GM12872 (cell line): Measurements from ENCODE around the gene PREX1.

Source experiments
- TF ChIP-seq, protein P1 (sequence below): IDR thresholded peaks from 3 replicates; pipeline ENCODE4 v1.5.1; 2011; ENCODE audit warnings: low read depth, mild to moderate bottlenecking, low read length, moderate library complexity; ENCODE audit not compliant: insufficient read depth

PREX1 gene

DNA sequence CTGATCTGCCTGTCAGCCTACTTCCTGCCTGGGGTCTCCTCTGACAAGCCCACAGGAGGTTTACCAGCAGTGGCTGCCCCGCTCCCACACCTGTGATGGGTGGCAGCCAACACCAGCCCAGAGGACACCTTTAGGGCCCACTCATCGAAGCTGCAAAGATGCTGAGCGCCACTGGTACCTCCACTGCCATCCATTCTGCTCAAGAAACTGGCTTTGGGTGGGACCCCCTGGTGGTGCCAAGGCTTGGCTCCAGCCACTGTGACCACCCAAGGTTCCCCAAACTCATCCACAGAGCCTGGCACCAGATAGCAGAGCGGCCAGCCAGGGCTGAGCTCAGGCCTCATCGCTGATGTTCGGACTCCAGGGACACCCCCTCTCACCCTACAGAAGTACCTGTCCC lies 42.5 kb downstream of the PREX1 start:
- TF ChIP-seq, protein P1, sequence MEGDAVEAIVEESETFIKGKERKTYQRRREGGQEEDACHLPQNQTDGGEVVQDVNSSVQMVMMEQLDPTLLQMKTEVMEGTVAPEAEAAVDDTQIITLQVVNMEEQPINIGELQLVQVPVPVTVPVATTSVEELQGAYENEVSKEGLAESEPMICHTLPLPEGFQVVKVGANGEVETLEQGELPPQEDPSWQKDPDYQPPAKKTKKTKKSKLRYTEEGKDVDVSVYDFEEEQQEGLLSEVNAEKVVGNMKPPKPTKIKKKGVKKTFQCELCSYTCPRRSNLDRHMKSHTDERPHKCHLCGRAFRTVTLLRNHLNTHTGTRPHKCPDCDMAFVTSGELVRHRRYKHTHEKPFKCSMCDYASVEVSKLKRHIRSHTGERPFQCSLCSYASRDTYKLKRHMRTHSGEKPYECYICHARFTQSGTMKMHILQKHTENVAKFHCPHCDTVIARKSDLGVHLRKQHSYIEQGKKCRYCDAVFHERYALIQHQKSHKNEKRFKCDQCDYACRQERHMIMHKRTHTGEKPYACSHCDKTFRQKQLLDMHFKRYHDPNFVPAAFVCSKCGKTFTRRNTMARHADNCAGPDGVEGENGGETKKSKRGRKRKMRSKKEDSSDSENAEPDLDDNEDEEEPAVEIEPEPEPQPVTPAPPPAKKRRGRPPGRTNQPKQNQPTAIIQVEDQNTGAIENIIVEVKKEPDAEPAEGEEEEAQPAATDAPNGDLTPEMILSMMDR, result no peak

DNA sequence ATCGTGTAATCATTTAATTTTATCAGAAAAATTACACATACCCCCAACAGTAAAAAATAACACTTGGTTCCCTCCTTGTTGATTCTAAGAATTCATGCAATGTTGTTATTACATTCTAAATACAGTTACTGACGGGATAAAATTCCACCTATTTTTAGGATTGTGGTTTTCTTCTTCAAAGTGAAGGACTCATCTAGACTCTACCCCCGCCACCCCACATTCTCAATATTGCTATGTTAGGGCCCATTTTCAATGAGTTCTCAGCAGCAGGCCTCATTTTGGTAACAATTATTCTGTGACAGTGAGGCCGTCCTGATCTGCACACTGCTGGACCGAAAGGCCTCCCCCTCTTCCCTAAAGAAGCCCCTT lies 43.5 kb downstream of the PREX1 start:
- TF ChIP-seq, protein P1, result no peak

GRCh38 chr20:48783533-48784272 lies 44.1 kb downstream of the PREX1 start:
- TF ChIP-seq, protein P1, result no peak

DNA sequence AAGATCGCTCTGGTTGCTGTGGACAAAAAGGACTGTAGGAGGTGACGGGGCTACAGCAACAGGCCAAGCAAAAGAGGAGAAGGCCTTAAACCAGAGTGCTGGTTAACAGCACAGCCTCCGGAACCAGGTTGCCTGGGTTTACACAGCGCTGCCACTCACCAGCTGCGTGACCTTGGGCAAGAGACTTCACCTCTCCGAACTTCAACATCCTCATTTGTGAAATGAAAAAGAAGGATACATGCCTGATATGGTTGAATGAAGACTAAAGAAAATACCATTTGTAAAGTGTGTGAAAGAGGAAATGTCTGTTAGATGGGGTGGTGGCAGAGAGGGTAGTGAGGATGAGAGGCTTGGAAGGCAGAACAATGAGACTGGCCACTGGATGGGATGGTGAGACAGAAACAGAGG lies 44.9 kb downstream of the PREX1 start:
- TF ChIP-seq, protein P1, result no peak

DNA sequence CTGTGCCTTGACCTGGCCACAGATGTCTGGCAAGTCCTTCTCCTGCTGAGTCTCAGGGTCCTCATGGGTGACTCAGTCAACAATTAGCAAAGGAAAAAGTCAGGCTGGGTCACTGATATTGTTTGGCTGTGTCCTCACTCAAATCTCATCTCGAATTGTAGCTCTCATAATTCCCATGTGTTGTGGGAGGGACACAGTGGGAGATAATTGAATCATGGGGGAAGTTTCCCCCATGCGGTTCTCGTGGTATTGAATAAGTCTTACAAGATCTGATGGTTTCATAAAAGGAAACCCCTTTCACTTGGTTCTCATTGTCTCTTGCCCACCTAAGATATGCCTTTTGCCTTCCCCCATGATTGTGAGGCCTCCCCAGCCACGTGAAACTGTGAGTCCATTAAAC lies 45.7 kb downstream of the PREX1 start:
- TF ChIP-seq, protein P1, result no peak

- TF ChIP-seq, protein P1, result no peak
These were observed 46.2 kb downstream of the PREX1 start for GRCh38 chr20:48781634-48782033.

DNA sequence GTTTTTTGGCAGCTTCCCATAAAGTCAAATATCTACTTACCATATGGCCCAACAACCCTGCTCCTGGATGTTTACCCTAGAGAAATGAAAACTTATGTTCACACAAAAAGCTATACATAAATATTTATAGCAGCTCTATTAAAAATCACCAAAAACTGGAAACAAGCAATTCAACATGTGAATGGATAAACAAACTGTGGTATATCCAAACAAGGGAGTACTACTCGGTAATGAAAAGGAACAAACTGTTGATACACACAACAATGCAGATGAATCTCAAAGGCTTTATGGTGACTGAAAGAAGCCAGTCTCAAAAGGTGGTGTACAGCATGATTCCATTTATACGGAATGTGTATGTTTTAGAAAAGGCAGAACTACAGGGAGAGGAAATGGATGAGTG lies 48.4 kb downstream of the PREX1 start:
- TF ChIP-seq, protein P1, result no peak

DNA sequence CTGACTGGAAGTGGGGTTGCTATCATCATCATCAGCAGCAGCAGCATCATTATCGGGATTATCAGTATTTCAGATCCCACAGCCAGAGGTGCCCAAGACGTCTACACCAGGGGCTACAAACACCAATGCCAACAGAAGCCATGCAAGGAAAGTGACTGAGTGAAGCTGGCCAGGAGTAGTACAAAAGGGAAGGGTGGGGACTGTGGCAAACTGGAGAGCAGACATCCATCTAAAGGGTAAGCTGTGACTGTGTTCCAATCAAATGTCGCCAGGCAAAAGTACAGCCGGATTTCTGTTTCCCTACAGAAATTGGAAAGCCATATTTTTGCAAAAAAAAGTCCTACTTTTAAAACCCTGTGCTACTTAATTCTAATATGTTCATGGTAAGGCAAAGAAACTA lies 50.0 kb downstream of the PREX1 start:
- TF ChIP-seq, protein P1, result no peak
